ENCODE measurements around the gene COL4A1.

The COL4A1 gene

DNA sequence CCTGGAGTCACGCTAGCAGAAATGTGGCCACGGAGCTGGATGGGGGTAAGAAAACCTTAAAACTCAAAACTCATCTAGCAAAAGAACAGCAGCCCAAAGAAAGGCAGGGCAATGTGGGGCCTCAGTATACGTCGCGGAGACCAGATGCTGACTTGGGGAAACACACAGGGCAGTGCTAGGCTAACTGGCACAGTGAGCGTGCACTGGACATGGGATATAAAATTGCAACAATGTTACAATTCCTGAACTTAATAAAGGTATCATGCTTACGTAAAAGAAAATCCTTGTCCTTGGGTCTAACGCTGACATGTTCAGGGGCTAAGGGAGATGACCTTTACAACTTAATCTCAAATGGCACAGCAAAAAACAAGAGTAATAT lies 40.5 kb downstream of the COL4A1 start:
- Histone ChIP-seq H3K27ac (ENCODE audit: low read depth, low read length, poor library complexity, severe bottlenecking) (no peak overlapping the region), H3K4me1 (ENCODE audit: insufficient read depth, low read length, severe bottlenecking) (no peaks in the 10 kb centered on the region), H4K20me1 (ENCODE audit: insufficient read depth, low read length) (no peaks in the 10 kb centered on the region), H3F3A (ENCODE audit: insufficient read depth, low read length) (no peaks in the 10 kb centered on the region), H3K9ac (ENCODE audit: low read length) (no peak overlapping the region), H2AFZ (ENCODE audit: low read length) (no peak overlapping the region), H3K36me3 (ENCODE audit: insufficient read depth, low read length) (no peaks in the 10 kb centered on the region), H3K4me2 (ENCODE audit: low read length) (no peak overlapping the region), H3K4me3 (ENCODE audit: low read depth, low read length, poor library complexity, severe bottlenecking) (no peak overlapping the region), H3K27me3 (ENCODE audit: insufficient read depth, low read length) (0 out of 2 replicates have a peak, but pooled peaks cover 1% of the 10 kb centered on the region), H3K79me2 (ENCODE audit: insufficient read depth, low read length) (no peaks in the 10 kb centered on the region), H3K9me2 (ENCODE audit: low read depth, low read length) (no peaks in the 10 kb centered on the region), H3K9me3 (ENCODE audit: low read length) (no peaks in the 10 kb centered on the region)
- TF ChIP-seq, protein P1, sequence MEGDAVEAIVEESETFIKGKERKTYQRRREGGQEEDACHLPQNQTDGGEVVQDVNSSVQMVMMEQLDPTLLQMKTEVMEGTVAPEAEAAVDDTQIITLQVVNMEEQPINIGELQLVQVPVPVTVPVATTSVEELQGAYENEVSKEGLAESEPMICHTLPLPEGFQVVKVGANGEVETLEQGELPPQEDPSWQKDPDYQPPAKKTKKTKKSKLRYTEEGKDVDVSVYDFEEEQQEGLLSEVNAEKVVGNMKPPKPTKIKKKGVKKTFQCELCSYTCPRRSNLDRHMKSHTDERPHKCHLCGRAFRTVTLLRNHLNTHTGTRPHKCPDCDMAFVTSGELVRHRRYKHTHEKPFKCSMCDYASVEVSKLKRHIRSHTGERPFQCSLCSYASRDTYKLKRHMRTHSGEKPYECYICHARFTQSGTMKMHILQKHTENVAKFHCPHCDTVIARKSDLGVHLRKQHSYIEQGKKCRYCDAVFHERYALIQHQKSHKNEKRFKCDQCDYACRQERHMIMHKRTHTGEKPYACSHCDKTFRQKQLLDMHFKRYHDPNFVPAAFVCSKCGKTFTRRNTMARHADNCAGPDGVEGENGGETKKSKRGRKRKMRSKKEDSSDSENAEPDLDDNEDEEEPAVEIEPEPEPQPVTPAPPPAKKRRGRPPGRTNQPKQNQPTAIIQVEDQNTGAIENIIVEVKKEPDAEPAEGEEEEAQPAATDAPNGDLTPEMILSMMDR (IDR thresholded peaks at IDR 0.05; ENCODE audit: low read length): no peak
- no peak for TF ChIP-seq EZH2 (IDR thresholded peaks at IDR 0.05; ENCODE audit: borderline replicate concordance, low read length)

DNA sequence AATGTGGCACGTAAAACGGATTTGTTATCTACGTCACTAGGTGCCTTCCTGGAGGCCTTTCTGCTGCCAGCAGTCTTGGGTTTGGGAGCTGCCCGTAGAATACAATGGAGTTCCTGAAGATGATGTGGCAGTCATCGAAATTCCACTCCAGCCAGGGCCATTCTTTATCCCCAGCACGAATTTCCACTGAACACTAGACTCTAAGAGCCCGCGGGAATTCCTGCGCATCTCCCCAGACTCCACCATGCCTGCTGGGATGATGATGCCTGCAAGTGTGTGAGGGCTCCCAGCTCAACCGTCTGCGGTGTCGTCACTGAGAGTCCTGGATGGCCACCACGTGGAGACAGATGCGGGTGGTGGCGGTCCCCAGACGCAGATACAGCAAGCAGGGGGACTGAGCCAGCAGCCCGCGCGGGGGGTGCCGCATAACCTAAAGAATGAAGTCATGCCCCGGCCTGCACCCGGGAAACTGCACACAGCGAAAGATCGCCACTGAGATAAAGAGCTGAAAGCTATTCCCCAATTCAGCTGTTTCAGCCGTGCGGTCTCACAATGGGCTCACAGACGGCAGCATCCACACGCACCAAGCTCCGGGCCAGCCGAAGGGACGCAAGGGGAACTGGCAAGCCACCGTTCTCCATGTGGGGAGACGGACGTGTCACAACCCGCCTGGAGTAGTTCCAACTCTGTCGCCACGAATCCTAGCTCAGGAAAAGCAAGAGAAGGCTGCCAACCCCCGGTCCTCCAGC lies 41.1 kb downstream of the COL4A1 start:
- TF ChIP-seq, protein P1 (IDR thresholded peaks at IDR 0.05; ENCODE audit: low read length): no peak
- no peak for TF ChIP-seq EZH2 (IDR thresholded peaks at IDR 0.05; ENCODE audit: borderline replicate concordance, low read length)
- H3K36me3 ChIP-seq (ENCODE audit: insufficient read depth, low read length): no peaks in the 10 kb centered on the region
- no peaks in the 10 kb centered on the region for H3K79me2 ChIP-seq (ENCODE audit: insufficient read depth, low read length)
- no peaks in the 10 kb centered on the region for H4K20me1 ChIP-seq (ENCODE audit: insufficient read depth, low read length)
- H2AFZ ChIP-seq (ENCODE audit: low read length): no peak overlapping the region
- no peaks in the 10 kb centered on the region for H3K9me2 ChIP-seq (ENCODE audit: low read depth, low read length)
- no peak overlapping the region for H3K9ac ChIP-seq (ENCODE audit: low read length)
- H3K4me1 ChIP-seq (ENCODE audit: insufficient read depth, low read length, severe bottlenecking): no peaks in the 10 kb centered on the region
- no peak overlapping the region for H3K4me3 ChIP-seq (ENCODE audit: low read depth, low read length, poor library complexity, severe bottlenecking)
- H3K27ac ChIP-seq (ENCODE audit: low read depth, low read length, poor library complexity, severe bottlenecking): no peak overlapping the region
- no peaks in the 10 kb centered on the region for H3K9me3 ChIP-seq (ENCODE audit: low read length)
- no peak overlapping the region for H3K4me2 ChIP-seq (ENCODE audit: low read length)
- H3K27me3 ChIP-seq (ENCODE audit: insufficient read depth, low read length): no peaks in the 10 kb centered on the region
- no peaks in the 10 kb centered on the region for H3F3A ChIP-seq (ENCODE audit: insufficient read depth, low read length)

DNA sequence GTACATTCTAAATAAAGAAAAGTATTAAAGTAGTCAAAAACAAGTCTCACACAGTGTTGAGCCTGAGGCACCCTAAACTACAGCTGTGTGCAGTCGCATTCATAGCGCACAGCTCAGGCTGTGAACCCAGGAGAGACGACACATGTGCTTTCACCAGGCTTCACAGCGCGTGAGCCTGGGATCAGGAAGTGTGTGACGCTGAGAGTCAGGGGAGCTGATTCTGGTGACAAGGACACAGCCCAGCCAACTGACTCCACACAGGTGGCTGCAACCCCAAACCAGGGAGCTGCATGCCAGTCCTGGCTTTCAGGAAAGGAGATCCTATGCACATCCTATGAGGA lies 41.6 kb downstream of the COL4A1 start:
- H3K36me3 ChIP-seq (ENCODE audit: insufficient read depth, low read length): no peaks in the 10 kb centered on the region
- H4K20me1 ChIP-seq (ENCODE audit: insufficient read depth, low read length): no peaks in the 10 kb centered on the region
- H3F3A ChIP-seq (ENCODE audit: insufficient read depth, low read length): no peaks in the 10 kb centered on the region
- no peak overlapping the region for H3K27ac ChIP-seq (ENCODE audit: low read depth, low read length, poor library complexity, severe bottlenecking)
- no peaks in the 10 kb centered on the region for H3K9me3 ChIP-seq (ENCODE audit: low read length)
- no peak overlapping the region for H3K9ac ChIP-seq (ENCODE audit: low read length)
- H3K4me1 ChIP-seq (ENCODE audit: insufficient read depth, low read length, severe bottlenecking): no peaks in the 10 kb centered on the region
- no peaks in the 10 kb centered on the region for H3K79me2 ChIP-seq (ENCODE audit: insufficient read depth, low read length)
- no peak overlapping the region for H2AFZ ChIP-seq (ENCODE audit: low read length)
- H3K27me3 ChIP-seq (ENCODE audit: insufficient read depth, low read length): no peaks in the 10 kb centered on the region
- no peaks in the 10 kb centered on the region for H3K9me2 ChIP-seq (ENCODE audit: low read depth, low read length)
- H3K4me2 ChIP-seq (ENCODE audit: low read length): no peak overlapping the region
- no peak overlapping the region for H3K4me3 ChIP-seq (ENCODE audit: low read depth, low read length, poor library complexity, severe bottlenecking)
- TF ChIP-seq, protein P1 (IDR thresholded peaks at IDR 0.05; ENCODE audit: low read length): no peak
- TF ChIP-seq EZH2 (IDR thresholded peaks at IDR 0.05; ENCODE audit: borderline replicate concordance, low read length): no peak

All from OCI-LY1 (cell line).